GM12878 (cell line): ENCODE measurements around the gene UGGT2.

ENCODE experiments used
- BRCA1 ChIP-seq: IDR thresholded peaks from 2 replicates; pipeline ENCODE4 v1.6.1; 2011; ENCODE audit warnings: low read depth, low read length, improper control_type of control experiment
- ESRRA ChIP-seq: IDR thresholded peaks from 2 replicates; pipeline ENCODE4 v1.6.1; 2012; ENCODE audit warnings: mild to moderate bottlenecking, low read length, improper control_type of control experiment
- POLR2AphosphoS5 ChIP-seq: IDR thresholded peaks from 2 replicates; pipeline ENCODE4 v1.6.1; 2011; ENCODE audit warnings: mild to moderate bottlenecking, low read length, inconsistent platforms
- TAF1 ChIP-seq: IDR thresholded peaks from 2 replicates; pipeline ENCODE4 v1.6.1; 2011; ENCODE audit warnings: mild to moderate bottlenecking, low read depth, low read length, borderline replicate concordance

- TF ChIP-seq TAF1: no peak
- no peak for TF ChIP-seq ESRRA
- TF ChIP-seq POLR2AphosphoS5: no peak
- TF ChIP-seq BRCA1: no peak
Observed at GRCh38 chr13:96002322-96003131, 50.7 kb downstream of the UGGT2 start.
